GM21360 (cell line): Measurements from ENCODE around the gene TGM2.
"Not testable (repeated sequence)": the region's sequence is repeated elsewhere in the genome, so short reads cannot be mapped to it uniquely, and the experiment has no call there.

Experiments
- ATAC-seq: cut with Tn5 transposase; IDR thresholded peaks from one replicate; pipeline ENCODE4 v1.9.1; 2021; ENCODE audit warnings: mild to moderate bottlenecking, moderate library complexity; ENCODE audit not compliant: unreplicated experiment

Gene TGM2

DNA sequence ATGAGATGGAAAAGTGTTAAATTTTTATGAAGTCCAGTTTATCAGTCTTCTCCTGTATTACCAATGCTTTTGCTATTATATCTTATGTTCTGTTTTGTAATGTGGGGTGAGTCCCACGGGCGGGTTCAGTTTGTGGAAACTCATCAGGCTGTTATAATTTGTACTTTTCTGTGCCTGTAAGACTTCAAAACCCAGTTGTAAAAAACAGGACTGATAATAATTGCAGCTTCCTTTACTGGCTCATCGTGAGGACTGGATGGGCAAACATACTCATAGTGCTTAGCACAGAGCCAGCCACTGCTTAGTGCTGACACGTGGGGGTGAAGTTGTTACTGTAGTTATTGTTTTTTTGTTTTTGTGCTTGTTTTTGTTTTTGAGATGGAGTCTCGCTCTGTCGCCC is 45.6 kb downstream of the TGM2 start:
- no peak for ATAC-seq

DNA sequence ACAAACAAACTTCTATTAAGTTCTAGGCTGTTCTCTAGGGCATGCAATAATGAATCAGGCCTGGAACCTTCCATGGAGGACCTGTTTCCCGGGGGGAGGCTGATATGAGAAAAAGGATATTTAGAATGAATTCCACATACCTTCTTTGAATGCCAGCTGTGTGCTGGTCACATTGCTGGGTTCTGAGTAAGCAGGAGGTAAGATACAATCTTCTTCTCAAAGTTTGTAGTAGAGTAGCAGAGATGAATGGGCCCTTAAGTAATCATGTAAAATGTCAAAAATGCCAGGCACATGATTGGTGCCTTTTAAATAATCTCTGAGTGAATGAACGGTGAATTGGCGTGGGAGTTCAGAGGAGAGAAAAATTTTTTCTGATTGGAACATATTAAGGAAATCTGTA is 47.4 kb downstream of the TGM2 start:
- ATAC-seq = no peak

DNA sequence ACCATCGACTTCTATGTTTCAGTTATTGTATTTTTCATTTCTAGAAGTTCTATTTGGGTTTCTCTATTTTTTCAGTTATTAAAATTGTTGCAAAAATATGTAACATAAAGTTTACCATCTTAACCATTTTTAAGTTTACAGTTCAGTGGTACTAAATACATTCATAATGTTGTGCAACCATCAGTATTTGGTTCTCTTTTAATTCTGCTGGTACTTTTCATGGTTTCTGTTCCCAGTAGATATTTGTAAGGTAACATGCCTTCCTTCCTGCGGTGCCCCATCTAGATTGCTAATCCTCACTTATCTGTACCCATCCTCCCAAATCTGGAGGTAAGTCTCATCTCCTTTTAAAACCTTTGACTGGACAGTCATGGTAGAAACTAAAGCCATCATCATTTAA is 47.9 kb downstream of the TGM2 start:
- no peak for ATAC-seq

DNA sequence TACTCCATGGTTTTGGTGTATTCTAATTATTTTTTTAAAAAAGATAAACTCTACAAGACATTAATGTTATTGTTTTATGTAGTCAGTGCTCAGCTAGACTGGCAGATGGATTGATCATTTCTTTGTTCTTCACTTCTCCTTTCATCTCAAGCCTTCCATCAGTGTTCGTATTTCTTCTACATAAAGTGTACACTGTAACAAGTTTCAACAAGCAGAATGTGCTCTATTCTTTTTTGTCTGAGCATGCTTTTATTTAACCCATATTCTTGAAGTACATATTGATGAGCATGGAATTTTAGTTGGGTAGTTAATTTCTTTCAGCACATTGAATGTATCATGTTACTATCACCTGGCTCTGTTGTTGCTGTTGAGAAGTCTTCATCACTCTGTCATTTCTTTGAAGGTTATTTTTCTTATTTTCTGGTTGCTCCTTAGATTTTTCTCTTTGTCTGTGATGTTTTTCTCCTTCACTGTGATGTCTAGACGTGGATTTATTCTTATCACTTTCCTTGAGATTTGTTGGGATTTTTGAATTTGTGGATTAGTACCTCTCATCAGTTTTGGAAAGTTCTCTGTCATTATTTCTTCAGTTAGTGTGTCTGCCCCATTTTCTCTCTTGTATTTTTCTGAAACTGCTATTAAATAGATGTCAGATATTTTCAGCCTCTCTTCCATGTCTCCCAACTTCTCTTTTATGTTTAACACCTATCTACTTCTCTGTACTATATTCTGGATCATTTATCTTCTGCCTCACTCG is 48.5 kb downstream of the TGM2 start:
- no peak for ATAC-seq

DNA sequence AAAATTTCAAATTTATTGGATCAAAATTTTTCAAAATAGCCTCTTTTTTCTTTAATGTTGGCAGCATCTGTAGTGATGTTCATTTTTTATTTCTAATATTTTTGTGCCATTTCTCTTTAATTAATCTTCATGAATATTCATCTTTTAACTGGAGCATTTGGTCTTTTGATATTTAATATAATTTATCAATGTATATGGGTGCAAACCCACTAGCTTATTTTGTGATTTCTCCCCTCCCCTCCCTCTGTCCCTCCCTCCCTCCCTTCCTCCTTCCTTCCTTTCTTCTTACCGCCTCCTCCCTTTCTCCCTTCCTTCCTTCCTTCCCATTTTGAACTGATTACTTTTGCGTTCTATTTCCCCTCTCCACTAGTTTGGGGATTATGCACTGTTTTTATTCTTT is 49.2 kb downstream of the TGM2 start:
- ATAC-seq = no peak

DNA sequence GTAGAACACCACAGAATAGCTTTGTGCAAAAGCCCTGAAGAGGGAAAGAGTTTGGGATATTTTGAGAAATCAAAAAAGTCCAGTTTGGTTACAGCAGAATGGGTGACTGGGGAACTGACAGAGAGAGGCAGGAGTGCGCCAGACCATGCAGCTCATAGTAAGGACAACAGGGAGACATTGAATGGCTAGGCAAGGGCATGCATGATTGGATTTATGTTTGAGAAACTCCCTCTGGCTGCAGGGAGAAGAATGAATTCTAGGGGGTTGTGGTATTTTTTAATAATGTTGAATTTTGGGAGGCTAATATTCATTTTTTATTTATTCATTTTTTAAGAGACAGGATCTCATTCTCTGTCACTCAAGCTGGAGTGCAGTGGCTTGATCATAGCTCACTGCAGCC is 49.9 kb downstream of the TGM2 start:
- ATAC-seq = no peak

DNA sequence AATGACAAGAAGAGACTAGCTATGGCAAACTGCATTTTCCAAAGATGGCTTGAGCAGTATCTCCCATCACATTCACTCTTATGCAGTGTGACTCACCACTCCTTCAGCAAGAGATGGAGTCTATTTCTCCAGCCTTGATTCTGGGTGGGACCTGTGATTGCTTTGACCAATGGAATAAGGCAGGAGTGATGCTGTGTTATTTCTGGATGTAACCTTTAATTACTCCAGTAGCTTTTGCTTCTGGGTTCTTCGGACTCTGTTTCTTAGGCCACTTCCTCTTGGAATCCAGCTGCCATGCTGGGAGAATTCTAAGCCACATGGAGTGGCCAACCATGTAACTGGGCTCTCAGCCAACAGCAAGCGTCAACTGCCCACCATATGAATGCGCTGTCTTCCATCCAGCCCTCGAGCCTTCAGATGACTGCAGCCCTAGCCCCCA is 50.7 kb downstream of the TGM2 start:
- ATAC-seq = no peak

DNA sequence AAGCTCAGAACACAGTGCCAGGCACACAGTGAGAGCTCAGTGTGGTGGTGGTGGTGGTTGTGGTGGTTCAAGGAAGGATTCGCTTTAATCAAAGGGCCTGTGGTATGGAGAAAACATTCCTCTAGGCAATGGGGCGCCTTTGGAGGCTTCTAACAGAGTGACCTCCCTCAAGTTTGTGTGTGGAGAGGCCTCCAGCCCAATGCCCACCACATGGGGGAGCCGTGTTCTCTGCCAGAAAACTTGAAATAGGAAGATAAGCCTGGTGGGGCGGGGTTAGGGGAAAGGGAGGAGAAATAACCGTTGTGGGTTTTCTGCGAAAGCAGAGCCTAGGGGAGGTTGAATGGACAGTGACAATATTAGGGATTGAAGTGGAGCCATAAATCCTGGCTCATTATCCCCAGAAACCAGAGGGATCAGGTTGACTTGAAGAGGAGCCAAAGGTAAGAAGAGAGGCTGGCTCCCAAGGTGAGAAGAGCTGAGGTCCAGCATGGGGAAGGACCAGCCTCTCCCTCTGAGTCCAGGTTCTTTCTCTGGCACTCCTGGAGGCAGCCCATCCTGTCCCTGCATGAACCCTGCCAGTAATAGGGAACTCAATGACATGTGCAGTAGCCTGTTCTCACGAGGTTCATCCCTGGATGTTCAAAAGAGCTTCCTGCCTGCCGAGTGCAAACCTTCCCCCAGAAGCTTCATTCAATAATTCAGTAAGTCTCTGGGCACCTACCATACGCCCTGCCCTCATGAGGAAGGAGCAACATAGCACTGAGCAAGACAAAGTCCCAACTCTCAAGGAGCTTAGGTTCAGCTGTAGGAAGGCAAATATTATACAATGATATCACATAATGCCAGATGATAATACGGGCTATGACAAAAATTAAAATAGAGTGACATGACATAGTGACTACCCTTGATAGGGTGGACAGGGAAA is 51.4 kb downstream of the TGM2 start:
- no peak for ATAC-seq

DNA sequence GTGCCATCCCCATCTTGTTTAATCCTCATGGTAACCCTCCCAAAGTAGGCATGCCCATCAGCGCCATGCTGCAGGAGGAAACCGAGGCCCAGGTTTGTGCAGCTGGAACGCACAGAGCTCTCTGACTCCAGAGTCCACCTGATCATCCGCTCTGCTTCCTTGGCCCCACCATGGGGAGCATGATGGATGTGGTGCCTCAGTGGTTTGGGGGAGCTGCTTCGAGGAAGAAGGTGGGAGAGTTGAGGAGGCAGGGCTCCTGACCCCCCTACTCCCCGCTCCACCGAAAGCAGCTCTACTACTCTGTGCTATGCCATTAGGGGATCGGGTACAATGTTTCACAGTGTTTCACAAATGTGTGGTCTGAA is 52.2 kb downstream of the TGM2 start:
- no peak for ATAC-seq

DNA sequence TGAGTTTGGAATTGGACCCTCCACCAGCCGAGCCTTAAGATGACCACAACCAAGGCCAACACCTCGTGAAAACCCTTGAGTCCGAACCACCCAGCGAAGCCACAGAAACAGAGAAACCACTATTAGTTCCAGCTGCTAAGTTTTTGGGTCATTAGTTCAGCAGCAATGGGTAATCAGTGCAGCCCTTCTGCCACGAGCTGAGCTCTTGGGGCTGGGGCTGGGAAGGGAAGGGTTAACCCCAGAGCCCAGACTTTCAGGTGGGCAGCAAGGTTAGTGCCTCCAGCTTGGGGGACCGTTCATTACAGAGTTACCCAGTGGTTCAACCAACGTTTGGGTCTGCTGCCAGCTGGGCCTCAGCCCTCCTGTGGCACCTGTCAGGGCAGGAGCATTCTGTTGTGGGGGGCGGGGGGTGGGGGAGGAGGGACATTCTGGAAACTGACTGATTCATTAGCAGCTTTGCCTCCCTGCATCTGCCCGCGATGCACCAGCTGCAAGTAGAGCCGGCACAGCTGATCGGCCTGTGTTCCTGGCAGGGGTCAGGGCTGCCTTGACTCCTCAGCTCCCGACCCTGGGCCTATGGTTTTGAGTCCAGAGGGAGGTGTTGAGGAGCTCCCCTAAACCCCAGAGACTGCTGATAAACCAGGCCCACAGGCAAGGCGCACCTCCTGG is 52.7 kb downstream of the TGM2 start:
- no peak for ATAC-seq

DNA sequence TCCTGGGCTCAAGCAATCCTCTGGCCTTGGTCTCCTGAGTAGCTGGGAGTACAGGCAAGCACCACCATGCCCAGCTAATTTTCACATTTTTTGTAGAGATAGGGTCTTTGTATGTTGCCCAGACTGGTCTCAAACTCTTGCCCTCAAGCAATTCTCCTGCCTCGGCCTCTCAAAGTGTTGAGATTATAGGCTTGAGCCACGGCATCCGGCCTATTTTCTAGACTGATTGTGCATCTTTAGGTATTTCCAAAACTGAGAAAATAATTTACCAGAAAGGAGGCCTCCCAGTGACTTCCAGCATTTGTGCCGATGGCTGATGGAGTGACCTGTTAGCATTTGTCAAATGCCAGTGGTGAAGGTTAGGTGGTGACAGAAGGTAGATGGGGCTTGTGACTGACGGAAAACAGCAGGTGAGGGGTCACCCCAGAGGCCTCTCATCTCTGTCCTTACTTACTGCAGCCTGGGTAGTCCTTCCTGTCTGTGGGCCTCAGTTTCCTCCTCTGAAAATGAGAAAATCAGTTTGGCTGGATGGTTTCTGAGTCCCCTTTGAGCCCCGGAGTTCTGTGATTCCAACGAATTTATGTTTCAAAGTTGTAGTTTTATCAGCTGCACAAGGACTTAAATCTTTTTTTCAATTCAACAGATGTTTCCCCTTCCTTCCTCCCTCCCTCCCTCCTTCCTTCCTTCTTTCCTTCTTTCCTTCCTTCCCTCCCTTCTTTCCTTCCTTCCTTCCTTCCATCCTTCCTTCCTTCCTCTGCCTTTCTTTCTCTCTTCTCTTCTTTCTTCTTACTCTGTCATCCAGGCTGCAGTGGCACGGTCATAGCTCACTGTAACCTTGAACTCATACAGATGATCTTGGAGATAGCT is 53.5 kb downstream of the TGM2 start:
- no peak for ATAC-seq

DNA sequence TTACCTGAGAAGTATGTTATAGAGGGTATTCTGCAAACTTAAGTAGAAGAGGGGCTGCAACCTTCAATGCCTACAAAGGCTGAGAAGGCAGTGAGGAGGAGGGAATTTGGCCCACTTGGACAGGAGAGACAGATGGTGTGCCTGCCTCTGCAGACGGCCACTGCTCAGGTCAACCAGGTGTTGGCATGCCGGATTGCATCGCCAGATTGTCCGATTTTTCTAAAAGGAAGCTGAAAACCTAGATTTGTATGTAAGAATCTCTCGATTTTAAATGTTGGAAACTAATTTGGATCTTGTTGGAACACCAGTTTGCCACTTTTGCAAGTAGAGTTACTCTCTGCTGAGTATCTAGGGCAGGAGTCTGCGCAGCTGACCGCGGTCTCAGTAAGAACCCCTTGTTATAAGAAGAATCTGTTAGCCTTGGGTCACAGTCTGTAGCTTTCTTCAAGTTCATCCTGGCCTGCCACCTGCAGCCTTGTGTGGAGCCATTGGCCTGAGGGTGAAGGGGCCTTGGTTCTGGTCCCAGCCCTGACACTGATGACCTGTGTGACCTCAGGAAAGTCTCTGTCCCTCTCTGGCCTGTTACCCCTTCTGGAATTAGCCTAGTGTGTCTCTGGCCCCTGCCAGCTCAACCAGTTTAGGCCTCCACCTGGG is 54.4 kb downstream of the TGM2 start:
- ATAC-seq = no peak

DNA sequence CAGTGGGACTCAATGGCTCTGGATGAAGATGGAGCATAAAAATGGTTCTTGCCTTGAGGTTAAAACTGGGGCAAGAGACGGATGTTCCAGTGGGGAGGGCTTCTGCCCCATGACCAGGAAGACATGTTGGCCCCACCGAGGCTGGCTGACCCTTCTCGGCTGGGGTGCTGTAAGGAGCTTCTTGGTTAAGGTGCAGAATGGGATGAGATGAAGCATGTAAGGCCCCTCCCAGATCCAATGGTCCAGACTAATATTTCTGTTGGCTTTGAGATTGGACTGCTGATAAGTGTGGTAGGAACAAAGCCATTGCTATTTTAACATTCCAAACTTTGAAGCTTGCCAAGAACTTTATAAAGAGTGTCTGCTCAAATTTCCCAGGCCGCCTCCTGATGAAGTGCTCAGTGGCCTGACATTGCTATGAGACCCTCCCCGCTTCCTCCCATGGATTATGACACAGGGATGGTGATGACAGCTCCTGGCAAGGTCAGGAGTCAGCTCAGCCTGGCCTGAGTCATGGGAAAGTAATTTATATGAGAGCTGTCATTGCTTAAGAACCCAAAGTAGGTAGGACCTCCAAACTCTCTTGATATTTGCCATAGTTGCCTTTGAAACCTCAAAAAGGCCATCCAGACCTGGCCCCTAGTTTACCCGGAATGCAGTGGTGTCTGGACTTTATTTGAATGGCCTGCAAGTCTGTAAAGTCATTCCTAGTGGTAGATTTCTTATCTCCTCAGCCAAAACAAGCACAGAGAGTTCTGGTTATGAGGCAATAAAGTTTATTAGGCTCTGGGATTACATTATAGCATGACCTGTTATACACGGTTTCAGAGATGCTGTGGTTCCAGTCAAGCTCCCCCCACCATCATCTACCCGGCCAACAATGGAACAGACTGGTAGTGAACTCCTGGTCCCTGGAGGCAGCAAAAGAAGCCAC is 55.2 kb downstream of the TGM2 start:
- ATAC-seq = no peak

DNA sequence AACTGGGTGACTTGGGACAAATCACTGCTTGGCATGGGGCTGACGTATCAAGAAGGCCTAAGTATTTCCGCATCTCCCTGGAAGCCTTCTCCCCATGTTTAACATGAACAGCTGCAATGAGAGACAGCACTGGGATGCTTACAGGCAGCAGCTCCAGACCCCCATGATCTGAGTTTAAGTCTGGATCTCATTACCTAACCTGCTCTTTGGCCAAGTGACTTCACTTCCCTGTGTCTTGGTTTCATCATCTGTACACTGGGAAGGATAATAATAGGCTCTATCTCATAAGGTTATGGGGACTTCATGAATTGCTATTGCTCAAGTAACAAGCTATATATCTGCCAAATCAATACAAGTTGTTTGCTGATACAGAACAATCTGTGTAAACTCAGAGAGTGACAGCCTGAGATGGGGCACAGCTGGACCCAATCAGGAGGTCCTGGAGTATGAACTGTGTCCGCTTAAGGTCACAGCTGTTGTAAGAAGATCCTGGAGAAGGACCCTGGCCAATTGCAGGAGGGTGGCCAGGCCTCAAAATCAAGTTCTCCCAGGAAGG is 56.0 kb downstream of the TGM2 start:
- ATAC-seq = no peak

DNA sequence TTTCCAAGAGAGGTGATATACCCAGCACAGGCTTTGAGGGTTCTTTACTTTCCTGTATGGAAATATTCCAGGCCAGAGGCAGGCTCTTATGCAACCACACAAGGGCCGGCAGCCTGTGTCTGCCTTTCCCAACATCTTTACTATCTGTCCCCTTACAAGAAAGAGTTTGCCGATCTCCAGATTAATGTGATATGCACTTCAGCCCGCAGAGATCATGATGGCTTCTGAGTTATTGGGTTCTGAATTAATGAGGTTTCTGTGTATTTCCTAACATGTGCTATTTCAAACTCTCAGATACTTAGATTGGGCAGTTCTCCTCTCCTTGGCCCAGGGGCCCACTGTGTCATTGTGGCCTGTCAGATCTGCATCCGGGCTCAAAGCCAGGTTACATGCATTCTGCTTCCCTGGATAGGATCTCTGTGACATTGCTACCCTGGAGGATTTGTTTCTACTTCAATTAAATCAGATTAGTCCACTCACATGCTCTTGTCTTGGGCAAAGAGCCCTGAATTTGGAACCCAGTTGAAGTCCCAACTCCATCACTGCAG is 56.6 kb downstream of the TGM2 start:
- ATAC-seq = no peak

DNA sequence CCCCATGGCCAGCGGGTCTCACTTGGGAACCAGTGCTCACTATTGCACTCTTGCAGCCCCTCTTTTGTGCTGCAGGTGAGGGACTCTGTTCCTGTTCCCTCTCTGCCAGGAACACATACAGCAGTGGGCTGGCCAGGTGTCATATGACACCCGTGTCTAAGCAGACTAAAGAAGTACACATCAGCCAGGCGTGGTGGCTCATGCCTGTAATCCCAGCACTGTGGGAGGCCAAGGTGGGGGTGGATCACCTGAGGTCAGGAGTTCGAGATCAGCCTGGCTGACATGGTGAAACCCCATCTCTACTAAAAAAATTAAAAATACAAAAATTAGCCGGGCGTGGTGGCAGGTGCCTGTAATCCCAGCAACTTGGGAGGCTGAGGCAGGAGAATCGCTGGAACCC is 57.2 kb downstream of the TGM2 start:
- not testable (repeated sequence) for ATAC-seq

DNA sequence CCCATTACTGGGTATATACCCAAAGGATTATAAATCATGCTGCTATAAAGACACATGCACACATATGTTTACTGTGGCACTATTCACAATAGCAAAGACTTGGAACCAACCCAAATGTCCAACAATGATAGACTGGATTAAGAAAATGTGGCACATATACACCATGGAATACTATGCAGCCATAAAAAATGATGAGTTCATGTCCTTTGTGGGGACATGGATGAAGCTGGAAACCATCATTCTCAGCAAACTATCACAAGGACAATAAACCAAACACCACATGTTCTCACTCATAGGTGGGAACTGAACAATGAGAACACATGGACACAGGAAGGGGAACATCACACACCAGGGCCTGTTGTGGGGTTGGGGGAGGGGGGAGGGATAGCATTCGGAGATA is 57.7 kb downstream of the TGM2 start:
- ATAC-seq = not testable (repeated sequence)

DNA sequence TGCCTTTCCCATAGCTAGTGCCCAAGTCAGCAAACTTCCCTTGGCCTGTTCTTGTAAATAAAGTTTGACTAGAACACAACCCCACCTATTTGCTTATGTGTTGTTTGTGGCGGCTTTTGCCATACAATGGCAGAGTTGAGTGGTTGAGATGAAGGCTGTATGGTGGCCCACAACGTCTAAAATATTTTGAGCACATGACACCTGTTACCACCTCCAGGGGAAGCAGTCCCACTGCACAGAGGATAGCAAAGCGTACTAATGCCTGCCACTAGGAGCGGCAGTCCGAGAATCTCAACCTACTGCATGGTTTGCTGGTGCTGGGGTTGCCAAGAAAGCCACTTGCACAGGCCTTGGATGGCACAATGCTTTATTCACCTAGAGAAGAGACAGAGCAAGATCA is 58.6 kb downstream of the TGM2 start:
- no peak for ATAC-seq

DNA sequence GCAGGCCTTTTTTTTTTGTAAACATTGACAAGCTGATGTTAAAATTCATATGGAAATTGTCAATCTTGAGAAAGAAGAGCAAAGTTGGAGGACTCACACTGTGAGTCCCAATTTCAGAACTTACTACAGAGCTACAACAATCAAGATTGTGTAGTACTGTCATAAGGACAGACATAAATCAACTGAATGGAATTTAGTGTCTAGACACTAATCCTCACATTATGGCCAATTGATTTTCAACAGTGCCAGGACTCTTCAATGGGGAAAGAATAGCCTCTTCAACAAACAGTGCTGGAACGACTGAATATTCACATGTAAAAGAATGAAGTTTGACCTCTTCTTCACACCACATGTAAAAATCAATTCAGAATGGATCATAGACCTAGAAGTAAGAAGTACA is 60.8 kb downstream of the TGM2 start:
- ATAC-seq = no peak
